Endothelial cell of umbilical vein (primary cell): Measurements from ENCODE around the gene CACNA1A.

ENCODE experiments used
- CTCF ChIP-seq, 2 donors: IDR thresholded peaks; 1 replicate in 1 of 2; 2 replicates in 1 of 2; pipeline ENCODE4 v1.5.1; 2011; ENCODE audit warnings: low read length in 2 of 2, mild to moderate bottlenecking in 2 of 2, moderate library complexity in 2 of 2, control low read depth in 1 of 2, inconsistent platforms in 1 of 2, low read depth in 1 of 2; ENCODE audit not compliant: insufficient read depth in 1 of 2; ENCODE audit errors: extremely low read depth in 1 of 2
- EZH2 ChIP-seq: IDR thresholded peaks from 2 replicates; pipeline ENCODE4 v1.6.1; 2012; ENCODE audit warnings: borderline replicate concordance, low read depth, mild to moderate bottlenecking, moderate library complexity, low read length, inconsistent platforms; ENCODE audit not compliant: severe bottlenecking
- GATA2 ChIP-seq: IDR thresholded peaks from 2 replicates; pipeline ENCODE4 v1.7.0; 2011; ENCODE audit warnings: low read depth, mild to moderate bottlenecking, moderate library complexity, mixed read lengths, low read length; ENCODE audit not compliant: insufficient read length, insufficient read depth
- MAX ChIP-seq: IDR thresholded peaks from 2 replicates; pipeline ENCODE4 v1.6.1; 2011; ENCODE audit not compliant: insufficient read depth, insufficient read length
- MYC ChIP-seq: IDR thresholded peaks from one replicate; pipeline ENCODE4 v1.6.1; 2011; ENCODE audit warnings: mild to moderate bottlenecking, low read depth, low read length
- POLR2A ChIP-seq: IDR thresholded peaks from 2 replicates; pipeline ENCODE4 v1.6.1; 2012; ENCODE audit warnings: low read depth, mild to moderate bottlenecking, control low read depth, low read length
- POLR2AphosphoS5 ChIP-seq: IDR thresholded peaks from 2 replicates; pipeline ENCODE4 v1.6.1; 2012; ENCODE audit warnings: low read depth, mild to moderate bottlenecking, control low read depth, low read length, moderate library complexity; ENCODE audit not compliant: insufficient read depth

GRCh38 chr19:13238891-13239534 is 267.3 kb downstream of the CACNA1A start:
- TF ChIP-seq CTCF (IDR thresholded peaks at IDR 0.05; ENCODE audit: extremely low read depth in 1 of 2, insufficient read depth in 1 of 2, low read depth in 1 of 2, low read length in 2 of 2) (no peak), POLR2A (no peak), EZH2 (no peak), MYC (no peak), POLR2AphosphoS5 (no peak), GATA2 (no peak), MAX (no peak)
